ENCODE data around the gene SYNGR3. TPM values are rescaled to one million over a fixed set of nuclear protein-coding genes. Genes with fewer than 3 reads are reported as not detected.

SYNGR3 gene
- total RNA-seq, 1 experiment from 2014 or later, result 0.29 TPM

DNA sequence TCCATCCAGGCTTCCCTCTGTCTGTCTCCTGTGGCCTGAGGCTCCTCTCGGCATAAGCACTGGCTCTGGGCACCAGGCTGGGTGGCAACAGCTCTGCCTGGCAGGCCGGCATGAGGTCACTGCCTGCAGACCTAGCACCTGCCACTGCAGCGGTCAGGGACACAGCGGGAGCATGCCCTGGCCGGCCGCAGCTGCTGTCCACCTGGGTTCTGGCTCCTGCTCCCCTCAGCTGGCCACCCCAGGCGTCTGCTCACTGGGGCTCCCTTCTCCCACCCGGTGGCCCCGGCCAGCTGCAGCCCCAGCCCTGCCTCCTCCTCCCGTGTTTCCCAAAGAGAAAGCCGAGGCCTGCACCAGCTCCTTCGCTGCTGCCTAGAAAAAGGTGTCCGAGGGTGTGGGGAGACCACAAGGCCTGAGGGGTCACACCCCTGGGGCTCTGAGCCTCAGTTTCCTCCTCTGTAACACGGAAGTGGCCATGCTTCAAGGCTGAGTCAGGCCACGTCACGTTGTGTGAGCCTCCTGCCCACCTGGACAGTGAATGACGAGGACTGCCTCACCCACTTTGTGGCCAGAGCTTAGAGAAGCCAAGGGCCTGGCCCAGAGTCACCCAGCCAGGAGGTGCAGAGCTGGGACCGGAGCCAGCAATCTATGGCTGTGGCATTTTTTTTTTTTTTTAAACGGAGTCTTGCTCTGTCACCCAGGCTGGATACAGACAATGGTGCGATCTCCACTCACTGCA is 51.2 kb downstream of the SYNGR3 start:
- peak; percentile 84 for DNase-seq (ENCODE audit: low read depth)

DNA sequence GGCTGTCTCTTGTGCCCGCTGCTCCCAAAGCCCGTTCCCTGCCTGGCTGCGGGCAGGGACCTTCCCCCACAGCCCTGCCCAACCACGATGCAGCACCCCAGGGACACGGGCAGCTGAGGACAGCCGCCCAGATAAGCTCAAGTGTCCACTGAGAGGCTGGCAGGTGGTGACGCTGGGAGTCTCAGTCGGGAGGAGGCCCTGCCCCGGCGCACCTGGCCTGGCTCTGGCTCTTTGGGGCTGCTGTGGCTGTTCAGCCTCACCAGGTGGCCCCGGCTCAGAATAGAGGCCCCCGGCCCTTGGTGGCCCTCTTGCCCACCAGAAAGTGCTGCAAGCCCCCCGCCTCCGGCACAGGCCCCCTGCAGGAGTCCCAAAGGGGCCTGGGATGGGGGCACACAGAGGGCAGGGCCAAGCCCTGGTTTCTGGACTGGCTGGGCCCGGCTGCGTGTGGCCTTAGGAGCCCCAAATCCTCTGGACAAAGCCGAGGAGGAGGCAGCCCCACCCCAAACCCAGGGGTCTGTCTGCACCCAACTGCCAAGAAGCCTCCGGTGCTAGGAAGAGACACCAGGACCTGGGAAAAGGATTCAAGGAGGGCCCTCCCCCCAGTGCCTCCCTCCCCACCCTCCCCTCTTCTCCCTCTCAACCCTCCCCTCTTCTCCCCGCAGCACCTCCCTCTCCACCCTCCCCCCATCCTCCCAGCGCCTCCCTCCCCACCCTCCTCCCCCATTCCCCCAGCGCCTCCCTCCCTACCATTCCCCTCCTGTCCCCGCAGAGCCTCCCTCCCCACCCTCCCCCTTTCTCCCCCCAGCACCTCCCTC is 52.6 kb downstream of the SYNGR3 start:
- no peak for DNase-seq (ENCODE audit: low read depth)

- no peak for DNase-seq (ENCODE audit: low read depth)
Observed at GRCh38 chr16:2042986-2043666, 53.4 kb downstream of the SYNGR3 start.

Other genes starting within 250 kb of the SYNGR3 start
- gene NME3, start 218.4 kb upstream of the SYNGR3 start, total RNA-seq (2014; rRNA removed; shearing (Covaris generic)), result 16.5 and 28.0 TPM in 2 replicates
- gene EME2, start 217.2 kb upstream of the SYNGR3 start, total RNA-seq (2014; rRNA removed; shearing (Covaris generic)), result 8.6 and 10.1 TPM in 2 replicates
- gene MRPS34, start 216.8 kb upstream of the SYNGR3 start, total RNA-seq (2014; rRNA removed; shearing (Covaris generic)), result 153 and 201 TPM in 2 replicates
- 20.2 and 21.7 TPM in 2 replicates for gene SPSB3, start 207.4 kb upstream of the SYNGR3 start, total RNA-seq (2014; rRNA removed; shearing (Covaris generic))
- 75.7 and 97.2 TPM in 2 replicates for gene NUBP2, start 207.0 kb upstream of the SYNGR3 start, total RNA-seq (2014; rRNA removed; shearing (Covaris generic))
- not detected in 2 replicates for gene IGFALS, start 196.3 kb upstream of the SYNGR3 start, total RNA-seq (2014; rRNA removed; shearing (Covaris generic))
- 23.5 and 28.2 TPM in 2 replicates for gene HAGH, start 163.1 kb upstream of the SYNGR3 start, total RNA-seq (2014; rRNA removed; shearing (Covaris generic))
- 26.6 and 50.7 TPM in 2 replicates for gene FAHD1, start 162.8 kb upstream of the SYNGR3 start, total RNA-seq (2014; rRNA removed; shearing (Covaris generic))
- not detected in 2 replicates for gene MEIOB, start 117.8 kb upstream of the SYNGR3 start, total RNA-seq (2014; rRNA removed; shearing (Covaris generic))
- not detected in 2 replicates for gene HS3ST6, start 71.6 kb upstream of the SYNGR3 start, total RNA-seq (2014; rRNA removed; shearing (Covaris generic))
- gene MSRB1, start 46.8 kb upstream of the SYNGR3 start, total RNA-seq (2014; rRNA removed; shearing (Covaris generic)), result 36.6 and 49.1 TPM in 2 replicates
- not detected in 2 replicates for gene RPL3L, start 35.3 kb upstream of the SYNGR3 start, total RNA-seq (2014; rRNA removed; shearing (Covaris generic))
- 147 and 156 TPM in 2 replicates for gene NDUFB10, start 30.4 kb upstream of the SYNGR3 start, total RNA-seq (2014; rRNA removed; shearing (Covaris generic))
- 1,645 and 2,369 TPM in 2 replicates for gene RPS2, start 25.1 kb upstream of the SYNGR3 start, total RNA-seq (2014; rRNA removed; shearing (Covaris generic))
- gene RNF151, start 23.1 kb upstream of the SYNGR3 start, total RNA-seq (2014; rRNA removed; shearing (Covaris generic)), result not detected in 2 replicates
- gene TBL3, start 17.9 kb upstream of the SYNGR3 start, total RNA-seq (2014; rRNA removed; shearing (Covaris generic)), result 49.5 and 49.6 TPM in 2 replicates
- not detected in 2 replicates for gene NOXO1, start 8.5 kb upstream of the SYNGR3 start, total RNA-seq (2014; rRNA removed; shearing (Covaris generic))
- 22.7 and 29.7 TPM in 2 replicates for gene GFER, start 5.8 kb upstream of the SYNGR3 start, total RNA-seq (2014; rRNA removed; shearing (Covaris generic))
- 19.8 and 21.6 TPM in 2 replicates for gene ZNF598, start 19.9 kb downstream of the SYNGR3 start, total RNA-seq (2014; rRNA removed; shearing (Covaris generic))
- 0.46 and 1.5 TPM in 2 replicates for gene NPW, start 29.8 kb downstream of the SYNGR3 start, total RNA-seq (2014; rRNA removed; shearing (Covaris generic))
- gene NHERF2, start 36.9 kb downstream of the SYNGR3 start, total RNA-seq (2014; rRNA removed; shearing (Covaris generic)), result 38.1 and 41.8 TPM in 2 replicates
- 29.3 and 39.4 TPM in 2 replicates for gene NTHL1, start 57.9 kb downstream of the SYNGR3 start, total RNA-seq (2014; rRNA removed; shearing (Covaris generic))
- gene TSC2, start 58.0 kb downstream of the SYNGR3 start, total RNA-seq (2014; rRNA removed; shearing (Covaris generic)), result 31.4 and 34.1 TPM in 2 replicates
- 12.0 and 46.5 TPM in 2 replicates for gene PKD1, start 145.9 kb downstream of the SYNGR3 start, total RNA-seq (2014; rRNA removed; shearing (Covaris generic))
- 0.11 and 0.21 TPM in 2 replicates for gene RAB26, start 158.7 kb downstream of the SYNGR3 start, total RNA-seq (2014; rRNA removed; shearing (Covaris generic))
- 43.4 and 45.5 TPM in 2 replicates for gene TRAF7, start 165.8 kb downstream of the SYNGR3 start, total RNA-seq (2014; rRNA removed; shearing (Covaris generic))
- gene CASKIN1, start 206.6 kb downstream of the SYNGR3 start, total RNA-seq (2014; rRNA removed; shearing (Covaris generic)), result 0.06 TPM in 1 of 2 replicates, not detected in the other
- gene MLST8, start 215.5 kb downstream of the SYNGR3 start, total RNA-seq (2014; rRNA removed; shearing (Covaris generic)), result 12.1 and 19.3 TPM in 2 replicates
- 0.68 and 1.9 TPM in 2 replicates for gene BRICD5, start 220.9 kb downstream of the SYNGR3 start, total RNA-seq (2014; rRNA removed; shearing (Covaris generic))
- 16.9 and 21.8 TPM in 2 replicates for gene PGP, start 224.9 kb downstream of the SYNGR3 start, total RNA-seq (2014; rRNA removed; shearing (Covaris generic))
- 20.5 and 20.8 TPM in 2 replicates for gene E4F1, start 233.6 kb downstream of the SYNGR3 start, total RNA-seq (2014; rRNA removed; shearing (Covaris generic))
- 0.89 and 1.0 TPM in 2 replicates for gene DNASE1L2, start 246.5 kb downstream of the SYNGR3 start, total RNA-seq (2014; rRNA removed; shearing (Covaris generic))